HepG2 (cell line): ENCODE results near the gene STX8.

Experiments
- CREB1 ChIP-seq, 2 experiments: fragments of 450-650 bp in 1 of 2; IDR thresholded peaks; 2 replicates each; pipeline ENCODE4 v1.6.1; 2016 to 2017; ENCODE audit warnings: control low read depth in 1 of 2, mild to moderate bottlenecking in 1 of 2, missing compliant biosample characterization in 1 of 2, missing genetic modification characterization in 1 of 2
- CTCF ChIP-seq: sonication (generic); formaldehyde crosslinking; IDR thresholded peaks from 2 replicates; pipeline ENCODE4 v1.5.0; 2020; ENCODE audit warnings: mild to moderate bottlenecking, missing genetic modification reagents, moderate library complexity
- NR3C1 ChIP-seq: sonication (generic); formaldehyde crosslinking; IDR thresholded peaks from 2 replicates; pipeline ENCODE4 v1.4.0; 2020; ENCODE audit warnings: missing genetic modification reagents
- SMC3 ChIP-seq: IDR thresholded peaks from 2 replicates; pipeline ENCODE4 v1.6.1; 2011; ENCODE audit warnings: low read length, improper control_type of control experiment
- ZNF644 ChIP-seq: IDR thresholded peaks from 2 replicates; pipeline ENCODE4 v1.6.1; 2016; ENCODE audit warnings: low read depth
- TF ChIP-seq, protein P1 (sequence below): IDR thresholded peaks from 2 replicates; pipeline ENCODE4 v1.6.1; 2016

DNA sequence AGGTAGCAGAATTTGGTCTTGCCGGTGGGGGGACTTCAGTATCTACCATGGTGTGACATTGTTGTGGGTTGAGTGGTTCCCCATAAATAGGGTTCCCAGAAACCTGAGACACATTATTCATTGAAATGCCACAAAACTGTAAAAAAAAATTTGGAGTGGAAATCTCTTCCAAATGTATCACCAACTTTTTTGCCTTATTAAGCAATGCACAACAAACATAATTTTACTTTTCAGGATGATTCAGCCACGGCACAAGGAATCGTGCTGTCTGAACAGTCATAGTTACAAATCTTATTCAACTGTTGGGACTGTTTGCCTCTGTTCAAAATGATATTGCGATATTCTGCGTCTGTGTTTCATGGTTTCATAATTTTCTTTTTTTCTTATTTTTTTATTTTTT, 373.1 kb downstream of the STX8 start:
- no peak for TF ChIP-seq CREB1 (IDR thresholded peaks at IDR 0.05)
- TF ChIP-seq CREB1 (CRISPR knock-in tag; IDR thresholded peaks at IDR 0.05): no peak
- TF ChIP-seq ZNF644: no peak
- no peak for TF ChIP-seq SMC3
- TF ChIP-seq NR3C1 (CRISPR knock-in tag): no peak
- TF ChIP-seq, protein P1, sequence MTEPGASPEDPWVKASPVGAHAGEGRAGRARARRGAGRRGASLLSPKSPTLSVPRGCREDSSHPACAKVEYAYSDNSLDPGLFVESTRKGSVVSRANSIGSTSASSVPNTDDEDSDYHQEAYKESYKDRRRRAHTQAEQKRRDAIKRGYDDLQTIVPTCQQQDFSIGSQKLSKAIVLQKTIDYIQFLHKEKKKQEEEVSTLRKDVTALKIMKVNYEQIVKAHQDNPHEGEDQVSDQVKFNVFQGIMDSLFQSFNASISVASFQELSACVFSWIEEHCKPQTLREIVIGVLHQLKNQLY (CRISPR knock-in tag): no peak
- no peak for TF ChIP-seq CTCF (CRISPR knock-in tag)
